SK-N-SH (cell line): Measurements from ENCODE around the gene TSHZ2. TPM values are rescaled to one million over a fixed set of nuclear protein-coding genes. Genes with fewer than 3 reads are reported as not detected.

Experiments used
- CTCF ChIA-PET: fragments of 300-600, 350-600 bp; formaldehyde crosslinking; extraction: SDS; loops from one replicate; lab custom pipeline; 2021; lab: Yijun Ruan, JAX
- POLR2A ChIA-PET: fragments of 350-600 bp; sonication (Branson Sonifier 250); formaldehyde crosslinking; extraction: SDS; loops from one replicate; lab custom pipeline; 2020; ENCODE audit warnings: antibody characterized with exemption, inconsistent platforms; lab: Yijun Ruan, JAX
- DNase-seq: peaks from one replicate; pipeline ENCODE4 v3.0.0; 2012
- H2AFZ ChIP-seq: fragments of 200-600 bp; sonication (generic); 2 replicates; pipeline ENCODE4 v1.8.1; 2016; ENCODE audit warnings: antibody characterized with exemption, mild to moderate bottlenecking, low read depth
- H3F3A ChIP-seq: fragments of 200-600 bp; sonication (generic); replicated peaks from 2 replicates; pipeline ENCODE3; 2016; ENCODE audit warnings: antibody characterized with exemption, mild to moderate bottlenecking; ENCODE audit not compliant: insufficient read depth
- H3K27ac ChIP-seq, 2 experiments: fragments of 200-500 bp in 1 of 2; fragments of 200-600 bp in 1 of 2; sonication (Bioruptor generic) in 1 of 2; sonication (generic), shearing (Covaris generic) in 1 of 2; 2 replicates each; pipeline versions ENCODE4 v1.5.1 to v1.6.1; 2014 to 2016; ENCODE audit warnings: low read depth in 2 of 2, inconsistent platforms in 1 of 2, low read length in 1 of 2, mild to moderate bottlenecking in 1 of 2, mixed read lengths in 1 of 2
- H3K27me3 ChIP-seq: fragments of 200-600 bp; sonication (generic), shearing (Covaris generic); 2 replicates; pipeline ENCODE4 v1.6.1; 2016; ENCODE audit warnings: mixed run types; ENCODE audit not compliant: insufficient read depth
- H3K36me3 ChIP-seq, 2 experiments: fragments of 200-500 bp in 1 of 2; fragments of 200-600 bp in 1 of 2; sonication (Bioruptor generic) in 1 of 2; sonication (generic) in 1 of 2; replicated peaks in 1 of 2; 2 replicates each; pipeline versions ENCODE3 to v1.5.1; 2014 to 2016; ENCODE audit warnings: low read length in 1 of 2, mild to moderate bottlenecking in 1 of 2; ENCODE audit not compliant: insufficient read depth in 2 of 2, control insufficient read depth in 1 of 2
- H3K4me1 ChIP-seq, 2 experiments: fragments of 200-500 bp in 1 of 2; fragments of 200-600 bp in 1 of 2; sonication (Bioruptor generic) in 1 of 2; sonication (generic), shearing (Covaris generic) in 1 of 2; 2 replicates each; pipeline versions ENCODE4 v1.5.1 to v1.6.1; 2014 to 2016; ENCODE audit warnings: low read depth in 1 of 2, low read length in 1 of 2, mixed run types in 1 of 2; ENCODE audit not compliant: insufficient read depth in 2 of 2, control insufficient read depth in 1 of 2
- H3K4me2 ChIP-seq: fragments of 200-600 bp; sonication (generic), shearing (Covaris generic); 2 replicates; pipeline ENCODE4 v1.6.1; 2017; ENCODE audit warnings: mixed run types
- H3K4me3 ChIP-seq, 2 experiments: fragments of 200-500 bp in 1 of 2; fragments of 200-600 bp in 1 of 2; sonication (Bioruptor generic) in 1 of 2; sonication (generic), shearing (Covaris generic) in 1 of 2; 2 replicates each; pipeline versions ENCODE4 v1.5.1 to v1.8.1; 2014 to 2016; ENCODE audit warnings: low read depth in 2 of 2, inconsistent platforms in 1 of 2, low read length in 1 of 2, mild to moderate bottlenecking in 1 of 2, mixed read lengths in 1 of 2, moderate library complexity in 1 of 2
- H3K79me2 ChIP-seq: fragments of 200-600 bp; sonication (generic); 2 replicates; pipeline ENCODE4 v1.8.1; 2017; ENCODE audit warnings: mild to moderate bottlenecking; ENCODE audit not compliant: insufficient read depth
- H3K9ac ChIP-seq: fragments of 200-600 bp; sonication (generic); 2 replicates; pipeline ENCODE4 v1.6.1; 2017; ENCODE audit warnings: mixed run types
- H3K9me2 ChIP-seq: fragments of 200-600 bp; sonication (generic); 2 replicates; pipeline ENCODE4 v1.6.1; 2017; ENCODE audit warnings: mixed run types
- H3K9me3 ChIP-seq: fragments of 200-600 bp; sonication (generic); 2 replicates; pipeline ENCODE4 v1.6.1; 2017; ENCODE audit warnings: mixed run types, mild to moderate bottlenecking, moderate library complexity
- H4K20me1 ChIP-seq: fragments of 200-600 bp; sonication (generic); 2 replicates; pipeline ENCODE4 v1.6.1; 2017; ENCODE audit warnings: mild to moderate bottlenecking, mixed run types; ENCODE audit not compliant: insufficient read depth
- CTCF ChIP-seq: fragments of 200-600 bp; sonication (generic); IDR thresholded peaks from 2 replicates; pipeline ENCODE4 v1.6.1; 2017; ENCODE audit warnings: antibody characterized with exemption, mild to moderate bottlenecking, moderate library complexity
- MXI1 ChIP-seq: IDR thresholded peaks from 2 replicates; pipeline ENCODE4 v1.6.1; 2012; ENCODE audit warnings: mild to moderate bottlenecking, low read depth, low read length, improper control_type of control experiment
- NFIC ChIP-seq: IDR thresholded peaks from 2 replicates; pipeline ENCODE4 v1.4.0; 2012; ENCODE audit warnings: borderline replicate concordance
- NRF1 ChIP-seq: IDR thresholded peaks from 2 replicates; pipeline ENCODE4 v1.6.1; 2012; ENCODE audit warnings: low read depth, mild to moderate bottlenecking, low read length
- PBX3 ChIP-seq: IDR thresholded peaks from 2 replicates; pipeline ENCODE4; 2012
- RAD21 ChIP-seq: IDR thresholded peaks from 2 replicates; pipeline ENCODE4 v1.6.1; 2012; ENCODE audit warnings: mild to moderate bottlenecking, low read length
- RCOR1 ChIP-seq: fragments of 150-350 bp; IDR thresholded peaks from 2 replicates; pipeline ENCODE4 v1.6.1; 2017; ENCODE audit warnings: antibody characterized with exemption, low read length
- REST ChIP-seq: IDR thresholded peaks from 2 replicates; pipeline ENCODE4 v1.6.1; 2012; ENCODE audit warnings: mild to moderate bottlenecking, low read depth, low read length, moderate library complexity
- RFX5 ChIP-seq: IDR thresholded peaks from 2 replicates; pipeline ENCODE4 v1.6.1; 2012; ENCODE audit warnings: mild to moderate bottlenecking, improper control_type of control experiment, low read length
- RXRA ChIP-seq: IDR thresholded peaks from 2 replicates; pipeline ENCODE4 v1.4.0; 2012; ENCODE audit warnings: low read depth, mild to moderate bottlenecking, borderline replicate concordance
- SMC3 ChIP-seq: IDR thresholded peaks from 2 replicates; pipeline ENCODE4 v1.6.1; 2012; ENCODE audit warnings: low read depth, low read length, improper control_type of control experiment
- TAF1 ChIP-seq: IDR thresholded peaks from 2 replicates; pipeline ENCODE4 v1.6.1; 2012; ENCODE audit warnings: low read depth, mild to moderate bottlenecking, low read length, moderate library complexity, borderline replicate concordance
- WGBS: methylation state at CpG from one replicate; pipeline ENCODE4 v1.1.6; 2017; ENCODE audit warnings: low lambda C conversion rate; 5-methylcytosine and 5-hydroxymethylcytosine counted together
- polyA plus RNA-seq, 3 experiments: library from polyadenylated mRNA; depleted of rRNA; stranded (reverse); fragments of >200 nt; gene quantifications; 2 replicates each; pipeline ENCODE4 v1.2.3, GENCODE V29; 2012
- TF ChIP-seq, protein P1 (sequence below): IDR thresholded peaks from 2 replicates; pipeline ENCODE4 v1.4.0; 2012; ENCODE audit warnings: low read depth
- TF ChIP-seq, protein P2 (sequence below): fragments of 150-350 bp; IDR thresholded peaks from 2 replicates; pipeline ENCODE4 v1.6.1; 2017; ENCODE audit warnings: antibody characterized with exemption, low read length, low read depth, borderline replicate concordance

Gene TSHZ2
- polyA plus RNA-seq, 1 of the 3 experiments (the other 2 are of a cell fraction): 0.13 TPM

GRCh38 chr20:53330601-53331140 is 358.5 kb downstream of the TSHZ2 start:
- Histone ChIP-seq H3K27me3 (no peaks in the 10 kb centered on the region), H3F3A (no peaks in the 10 kb centered on the region), H3K9ac (no peak overlapping the region), H3K4me3 (no peak overlapping the region), H3K4me2 (no peak overlapping the region), H3K9me3 (no peaks in the 10 kb centered on the region), H3K9me2 (no peaks in the 10 kb centered on the region), H2AFZ (no peak overlapping the region), H3K79me2 (no peaks in the 10 kb centered on the region), H3K4me1 (peaks cover 4 to 6% of the 10 kb centered on the region in 2 experiments; a peak in 2 of 4 replicates), H3K36me3 (no peaks in the 10 kb centered on the region), H3K27ac (no peak overlapping the region), H4K20me1 (no peaks in the 10 kb centered on the region)
- POLR2A ChIA-PET: no interaction called here
- TF ChIP-seq RXRA: no peak
- TF ChIP-seq, protein P1, sequence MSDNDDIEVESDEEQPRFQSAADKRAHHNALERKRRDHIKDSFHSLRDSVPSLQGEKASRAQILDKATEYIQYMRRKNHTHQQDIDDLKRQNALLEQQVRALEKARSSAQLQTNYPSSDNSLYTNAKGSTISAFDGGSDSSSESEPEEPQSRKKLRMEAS: no peak
- no peak for DNase-seq
- 84% methylated on average over 6 of the region's 6 CpGs for WGBS
- CTCF ChIA-PET: no interaction called here

DNA sequence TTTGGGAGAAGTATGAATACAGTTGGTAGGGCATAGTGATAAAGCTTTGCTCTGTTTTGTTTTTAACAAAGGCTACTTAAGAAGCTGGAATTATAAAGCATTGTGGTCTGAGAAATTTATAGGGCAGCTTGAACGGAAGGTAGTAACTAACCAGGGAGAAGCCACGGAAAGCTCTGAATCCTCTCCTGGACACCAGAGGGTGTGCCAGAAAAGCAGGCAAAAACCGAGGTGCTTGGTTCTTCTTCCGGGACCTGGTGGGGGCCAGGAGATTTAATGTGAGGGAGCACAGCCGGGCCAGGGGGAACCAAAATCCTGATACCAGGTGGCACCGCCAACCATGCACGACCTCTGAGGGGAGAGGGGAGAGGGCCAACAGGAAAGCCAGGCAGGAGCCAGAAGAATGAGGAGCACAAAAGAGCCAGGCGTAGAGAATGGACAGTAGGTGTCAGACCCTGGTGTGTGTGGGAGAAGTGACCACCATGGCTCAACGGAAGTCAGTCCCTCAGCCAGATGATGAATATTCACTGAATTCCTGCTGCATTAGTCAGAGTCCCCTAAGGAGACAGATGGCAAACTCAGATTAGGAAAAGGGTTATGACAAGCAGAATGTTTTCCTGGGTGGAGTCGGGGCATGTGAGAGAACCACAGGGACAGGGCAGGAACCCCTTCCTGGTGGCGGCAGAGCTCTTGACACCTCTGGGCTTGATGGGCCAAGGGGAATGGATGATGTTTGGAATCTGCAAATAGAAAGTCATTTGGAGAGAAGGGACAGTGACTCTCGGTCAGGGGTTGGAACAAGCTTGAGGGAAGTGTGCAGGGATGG is 359.2 kb downstream of the TSHZ2 start:
- Histone ChIP-seq H4K20me1 (no peaks in the 10 kb centered on the region), H3K4me3 (no peak overlapping the region), H3K36me3 (no peaks in the 10 kb centered on the region), H2AFZ (no peak overlapping the region), H3K79me2 (no peaks in the 10 kb centered on the region), H3F3A (no peaks in the 10 kb centered on the region), H3K27me3 (no peaks in the 10 kb centered on the region), H3K4me2 (no peak overlapping the region), H3K4me1 (peaks cover 4 to 6% of the 10 kb centered on the region in 2 experiments; a peak in 2 of 4 replicates), H3K9me2 (no peaks in the 10 kb centered on the region), H3K27ac (no peak overlapping the region), H3K9ac (no peak overlapping the region), H3K9me3 (no peaks in the 10 kb centered on the region)
- 67% methylated on average over 12 of the region's 12 CpGs for WGBS
- peak; percentile 15 for DNase-seq
- POLR2A ChIA-PET: no interaction called here
- TF ChIP-seq MXI1 (no peak), REST (no peak), SMC3 (no peak), RAD21 (no peak), RCOR1 (no peak), NFIC (no peak), CTCF (no peak), PBX3 (no peak), NRF1 (no peak), TAF1 (no peak), RFX5 (no peak)
- TF ChIP-seq, protein P2, sequence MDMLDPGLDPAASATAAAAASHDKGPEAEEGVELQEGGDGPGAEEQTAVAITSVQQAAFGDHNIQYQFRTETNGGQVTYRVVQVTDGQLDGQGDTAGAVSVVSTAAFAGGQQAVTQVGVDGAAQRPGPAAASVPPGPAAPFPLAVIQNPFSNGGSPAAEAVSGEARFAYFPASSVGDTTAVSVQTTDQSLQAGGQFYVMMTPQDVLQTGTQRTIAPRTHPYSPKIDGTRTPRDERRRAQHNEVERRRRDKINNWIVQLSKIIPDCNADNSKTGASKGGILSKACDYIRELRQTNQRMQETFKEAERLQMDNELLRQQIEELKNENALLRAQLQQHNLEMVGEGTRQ: no peak
- CTCF ChIA-PET: interaction anchor here (1.4 kb wide), 1 partner anchor 14 kb away, joined by 3 read pairs; no protein-coding TSS in a partner anchor
